Esophagus squamous epithelium (tissue), 4 donors: Measurements from ENCODE around the gene CELF4.

Experiments used
- CTCF ChIP-seq, 6 experiments: fragments of 450-650 bp in 4 of 6; fragments of 200-600 bp in 2 of 6; sonication (generic) in 2 of 6; IDR thresholded peaks; one replicate each; pipeline ENCODE4 v1.5.1; 2016 to 2019; ENCODE audit warnings: antibody characterized with exemption in 6 of 6, mild to moderate bottlenecking in 4 of 6, moderate library complexity in 4 of 6
- POLR2A ChIP-seq, 4 donors: fragments of 450-650 bp; IDR thresholded peaks; one replicate each; pipeline ENCODE4 v1.6.1; 2017; ENCODE audit warnings: antibody characterized with exemption in 4 of 4, mild to moderate bottlenecking in 4 of 4, moderate library complexity in 3 of 4

- no peak for TF ChIP-seq CTCF (IDR thresholded peaks at IDR 0.05)
- TF ChIP-seq POLR2A (IDR thresholded peaks at IDR 0.05): no peak
Measured at GRCh38 chr18:37529863-37530262, 35.7 kb downstream of the CELF4 start.
